Endothelial cell of umbilical vein (primary cell): ENCODE measurements around the gene ADORA2B.
"Not testable (repeated sequence)": the region's sequence is repeated elsewhere in the genome, so short reads cannot be mapped to it uniquely, and the experiment has no call there.

Source experiments
- EZH2 ChIP-seq: IDR thresholded peaks from 2 replicates; pipeline ENCODE4 v1.6.1; 2012; ENCODE audit warnings: borderline replicate concordance, low read depth, mild to moderate bottlenecking, moderate library complexity, low read length, inconsistent platforms; ENCODE audit not compliant: severe bottlenecking
- POLR2A ChIP-seq: IDR thresholded peaks from 2 replicates; pipeline ENCODE4 v1.6.1; 2012; ENCODE audit warnings: low read depth, mild to moderate bottlenecking, control low read depth, low read length
- TF ChIP-seq, protein P1 (sequence below), 2 donors: IDR thresholded peaks; 1 replicate in 1 of 2; 2 replicates in 1 of 2; pipeline ENCODE4 v1.5.1; 2011; ENCODE audit warnings: low read length in 2 of 2, mild to moderate bottlenecking in 2 of 2, moderate library complexity in 2 of 2, control low read depth in 1 of 2, inconsistent platforms in 1 of 2, low read depth in 1 of 2; ENCODE audit not compliant: insufficient read depth in 1 of 2; ENCODE audit errors: extremely low read depth in 1 of 2

GRCh38 chr17:15905236-15905635 is 39.7 kb upstream of the ADORA2B start:
- TF ChIP-seq POLR2A, EZH2: not testable (repeated sequence)
- TF ChIP-seq, protein P1, sequence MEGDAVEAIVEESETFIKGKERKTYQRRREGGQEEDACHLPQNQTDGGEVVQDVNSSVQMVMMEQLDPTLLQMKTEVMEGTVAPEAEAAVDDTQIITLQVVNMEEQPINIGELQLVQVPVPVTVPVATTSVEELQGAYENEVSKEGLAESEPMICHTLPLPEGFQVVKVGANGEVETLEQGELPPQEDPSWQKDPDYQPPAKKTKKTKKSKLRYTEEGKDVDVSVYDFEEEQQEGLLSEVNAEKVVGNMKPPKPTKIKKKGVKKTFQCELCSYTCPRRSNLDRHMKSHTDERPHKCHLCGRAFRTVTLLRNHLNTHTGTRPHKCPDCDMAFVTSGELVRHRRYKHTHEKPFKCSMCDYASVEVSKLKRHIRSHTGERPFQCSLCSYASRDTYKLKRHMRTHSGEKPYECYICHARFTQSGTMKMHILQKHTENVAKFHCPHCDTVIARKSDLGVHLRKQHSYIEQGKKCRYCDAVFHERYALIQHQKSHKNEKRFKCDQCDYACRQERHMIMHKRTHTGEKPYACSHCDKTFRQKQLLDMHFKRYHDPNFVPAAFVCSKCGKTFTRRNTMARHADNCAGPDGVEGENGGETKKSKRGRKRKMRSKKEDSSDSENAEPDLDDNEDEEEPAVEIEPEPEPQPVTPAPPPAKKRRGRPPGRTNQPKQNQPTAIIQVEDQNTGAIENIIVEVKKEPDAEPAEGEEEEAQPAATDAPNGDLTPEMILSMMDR (IDR thresholded peaks at IDR 0.05; ENCODE audit: extremely low read depth in 1 of 2, insufficient read depth in 1 of 2, low read depth in 1 of 2, low read length in 2 of 2): not testable (repeated sequence)
